Fibroblast of lung (primary cell): Measurements from ENCODE around the gene TANGO6. TPM values are rescaled to one million over a fixed set of nuclear protein-coding genes. Genes with fewer than 3 reads are reported as not detected.

Experiments used
- DNase-seq, 2 donors: peaks; one replicate each; pipeline versions ENCODE4 v3.0.0 to v3.0.0-alpha.2; 2010; ENCODE audit warnings: low read depth in 2 of 2
- H2AFZ ChIP-seq: 2 replicates; pipeline ENCODE4 v1.5.1; 2012; ENCODE audit warnings: low read length, control low read depth, inconsistent platforms
- H3K27ac ChIP-seq: 2 replicates; pipeline ENCODE4 v1.5.1; 2011; ENCODE audit warnings: low read length, control low read depth; ENCODE audit not compliant: insufficient read depth
- H3K27me3 ChIP-seq: 2 replicates; pipeline ENCODE4 v1.5.1; 2011; ENCODE audit warnings: mild to moderate bottlenecking, low read length; ENCODE audit not compliant: control insufficient read depth, insufficient read depth
- H3K36me3 ChIP-seq: 2 replicates; pipeline ENCODE4 v1.5.1; 2011; ENCODE audit warnings: low read length; ENCODE audit not compliant: control insufficient read depth, insufficient read depth
- H3K4me1 ChIP-seq: 2 replicates; pipeline ENCODE4 v1.5.1; 2011; ENCODE audit warnings: low read length; ENCODE audit not compliant: control insufficient read depth, insufficient read depth; ENCODE audit errors: extremely low read depth
- H3K4me2 ChIP-seq: 2 replicates; pipeline ENCODE4 v1.5.1; 2011; ENCODE audit warnings: low read length, control low read depth; ENCODE audit not compliant: insufficient read depth; ENCODE audit errors: extremely low read depth
- H3K4me3 ChIP-seq, 4 experiments: fragments of 200-600 bp in 1 of 4; sonication (generic) in 1 of 4; replicated peaks in 1 of 4; 2 replicates each; pipeline ENCODE4 v1.5.1; 2011 to 2016; ENCODE audit warnings: low read length in 4 of 4, low read depth in 3 of 4, mild to moderate bottlenecking in 3 of 4, control low read depth in 2 of 4, inconsistent platforms in 1 of 4, mixed read lengths in 1 of 4; ENCODE audit not compliant: insufficient read depth in 1 of 4; ENCODE audit errors: control extremely low read depth in 1 of 4
- H3K79me2 ChIP-seq: 2 replicates; pipeline ENCODE4 v1.5.1; 2012; ENCODE audit warnings: mild to moderate bottlenecking, low read length, inconsistent platforms; ENCODE audit not compliant: control insufficient read depth, insufficient read depth
- H3K9ac ChIP-seq: 2 replicates; pipeline ENCODE4 v1.5.1; 2011; ENCODE audit warnings: mild to moderate bottlenecking, low read length, control low read depth; ENCODE audit not compliant: insufficient read depth
- H3K9me3 ChIP-seq: 2 replicates; pipeline ENCODE4 v1.5.1; 2012; ENCODE audit warnings: low read depth, low read length; ENCODE audit not compliant: control insufficient read depth, insufficient read depth
- H4K20me1 ChIP-seq: 2 replicates; pipeline ENCODE4 v1.5.1; 2011; ENCODE audit warnings: low read length; ENCODE audit not compliant: control insufficient read depth, insufficient read depth; ENCODE audit errors: extremely low read depth
- EZH2 ChIP-seq: IDR thresholded peaks from 2 replicates; pipeline ENCODE4 v1.5.1; 2012; ENCODE audit warnings: low read length, control low read depth, mild to moderate bottlenecking; ENCODE audit errors: missing control alignments
- polyA plus RNA-seq, 2 donors: library from polyadenylated mRNA; depleted of rRNA in 1 of 2; stranded (reverse) in 1 of 2; unstranded in 1 of 2; fragments of >200 nt; gene quantifications; 2 replicates each; pipeline ENCODE4 v1.2.1, GENCODE V29; 2011 to 2012; ENCODE audit warnings: missing spikeins in 1 of 2
- total RNA-seq: library from RNA; depleted of rRNA; stranded (reverse); fragments of >200 nt; gene quantifications from 2 replicates; pipeline ENCODE4 v1.2.1, GENCODE V29; 2014
- TF ChIP-seq, protein P1 (sequence below), 2 donors: IDR thresholded peaks in 1 of 2; conservative IDR thresholded peaks in 1 of 2; 1 replicate in 1 of 2; 2 replicates in 1 of 2; pipeline ENCODE4 v1.5.1; 2011 to 2012; ENCODE audit warnings: low read length in 2 of 2, control low read depth in 1 of 2, inconsistent platforms in 1 of 2, low read depth in 1 of 2, mild to moderate bottlenecking in 1 of 2

Gene TANGO6
- total and polyA plus RNA-seq, 2 donors (not counting 1 experiment from before 2014, with no cell fraction given), result 6.5 to 29.9 TPM

DNA sequence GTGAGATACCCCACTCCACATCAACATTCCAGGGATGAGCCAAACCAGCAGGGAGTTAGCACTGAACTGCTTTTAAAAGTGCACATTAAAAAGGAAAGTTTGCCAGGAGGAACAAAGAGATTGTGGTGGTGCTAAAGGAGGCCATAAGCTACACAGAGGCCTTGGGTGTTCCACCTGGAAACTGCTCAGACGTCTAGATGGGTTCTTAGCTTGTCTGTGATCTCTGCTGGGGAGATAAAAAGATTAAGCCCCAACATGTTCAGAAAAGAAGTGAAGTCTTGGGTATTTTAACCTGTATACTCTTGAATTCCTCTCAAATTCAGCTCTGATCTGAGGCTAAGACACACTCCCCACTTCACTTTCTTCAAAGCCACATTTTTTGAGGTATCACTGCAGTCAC lies 272.5 kb downstream of the TANGO6 start:
- H3K4me1 ChIP-seq, result no peaks in the 10 kb centered on the region
- H4K20me1 ChIP-seq, result no peaks in the 10 kb centered on the region
- DNase-seq, result no peak
- no peaks in the 10 kb centered on the region for H3K79me2 ChIP-seq
- no peak overlapping the region for H3K27ac ChIP-seq
- no peak overlapping the region for H3K4me3 ChIP-seq
- H3K4me2 ChIP-seq, result no peak overlapping the region
- H2AFZ ChIP-seq, result no peak overlapping the region
- TF ChIP-seq EZH2, result no peak
- peaks cover 11% of the 10 kb centered on the region for H3K36me3 ChIP-seq
- no peaks in the 10 kb centered on the region for H3K9me3 ChIP-seq
- no peak overlapping the region for H3K9ac ChIP-seq
- H3K27me3 ChIP-seq, result no peaks in the 10 kb centered on the region

DNA sequence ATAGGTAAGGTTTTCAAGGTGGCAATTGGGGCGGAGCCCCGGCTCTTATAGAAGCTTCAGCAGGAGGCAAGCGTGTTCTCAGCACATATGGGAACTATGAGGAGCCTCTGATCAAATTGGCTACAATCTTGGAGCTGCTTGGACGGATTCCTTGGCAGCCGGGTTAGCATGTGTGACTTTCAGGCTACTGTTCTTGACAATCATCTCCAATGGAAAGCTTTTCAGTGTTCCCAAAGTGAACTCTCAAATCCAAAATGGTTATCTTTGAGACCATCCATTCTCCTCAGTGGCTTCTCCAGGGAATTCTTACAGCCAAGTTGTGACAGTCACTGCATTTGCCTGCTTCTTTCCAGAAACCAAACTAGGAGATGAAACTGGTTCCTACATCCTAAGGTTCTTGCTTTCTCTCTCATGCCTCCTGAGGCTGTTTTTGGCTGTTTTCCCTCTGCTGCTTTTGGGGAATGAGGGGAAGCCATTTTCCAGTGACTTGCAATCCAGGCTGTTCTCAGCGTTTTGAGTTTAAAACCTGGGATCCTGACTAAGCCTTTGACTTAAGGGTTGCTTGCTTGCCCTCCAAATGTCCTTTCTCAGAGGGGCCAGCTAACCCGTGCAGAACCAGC lies 273.0 kb downstream of the TANGO6 start:
- Histone ChIP-seq H3K27me3 (no peaks in the 10 kb centered on the region), H3K36me3 (peaks cover 13% of the 10 kb centered on the region)

DNA sequence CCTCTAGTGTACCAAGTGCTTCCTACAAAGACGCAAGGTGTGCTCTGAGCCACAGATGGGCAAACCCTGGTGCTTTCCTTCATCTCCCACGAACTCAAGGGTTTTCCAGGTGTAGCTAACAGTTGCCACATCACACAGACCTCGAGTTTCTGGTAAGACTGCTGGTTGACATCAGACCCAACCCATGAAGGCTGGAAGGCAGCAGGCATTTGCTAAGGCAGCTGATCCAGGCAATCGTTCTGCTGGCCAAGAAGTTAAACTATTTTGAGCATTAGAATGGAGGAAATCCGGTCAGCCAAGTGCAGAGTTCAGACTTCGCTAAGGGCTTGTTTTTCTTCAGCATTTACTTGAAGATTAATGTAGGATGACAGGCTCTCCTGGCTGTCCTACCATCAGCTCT lies 273.6 kb downstream of the TANGO6 start:
- H3K4me3 ChIP-seq, result no peak overlapping the region
- TF ChIP-seq, protein P1, sequence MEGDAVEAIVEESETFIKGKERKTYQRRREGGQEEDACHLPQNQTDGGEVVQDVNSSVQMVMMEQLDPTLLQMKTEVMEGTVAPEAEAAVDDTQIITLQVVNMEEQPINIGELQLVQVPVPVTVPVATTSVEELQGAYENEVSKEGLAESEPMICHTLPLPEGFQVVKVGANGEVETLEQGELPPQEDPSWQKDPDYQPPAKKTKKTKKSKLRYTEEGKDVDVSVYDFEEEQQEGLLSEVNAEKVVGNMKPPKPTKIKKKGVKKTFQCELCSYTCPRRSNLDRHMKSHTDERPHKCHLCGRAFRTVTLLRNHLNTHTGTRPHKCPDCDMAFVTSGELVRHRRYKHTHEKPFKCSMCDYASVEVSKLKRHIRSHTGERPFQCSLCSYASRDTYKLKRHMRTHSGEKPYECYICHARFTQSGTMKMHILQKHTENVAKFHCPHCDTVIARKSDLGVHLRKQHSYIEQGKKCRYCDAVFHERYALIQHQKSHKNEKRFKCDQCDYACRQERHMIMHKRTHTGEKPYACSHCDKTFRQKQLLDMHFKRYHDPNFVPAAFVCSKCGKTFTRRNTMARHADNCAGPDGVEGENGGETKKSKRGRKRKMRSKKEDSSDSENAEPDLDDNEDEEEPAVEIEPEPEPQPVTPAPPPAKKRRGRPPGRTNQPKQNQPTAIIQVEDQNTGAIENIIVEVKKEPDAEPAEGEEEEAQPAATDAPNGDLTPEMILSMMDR (conservative IDR thresholded peaks at IDR 0.05 in 1 of 2, IDR thresholded peaks at IDR 0.05 in 1 of 2; ENCODE audit: low read depth in 1 of 2, low read length in 2 of 2), result no peak
- no peak for TF ChIP-seq EZH2
- H3K9ac ChIP-seq, result no peak overlapping the region
- no peaks in the 10 kb centered on the region for H3K4me1 ChIP-seq
- DNase-seq, result no peak
- H3K36me3 ChIP-seq, result peaks cover 13% of the 10 kb centered on the region
- no peaks in the 10 kb centered on the region for H4K20me1 ChIP-seq
- no peaks in the 10 kb centered on the region for H3K79me2 ChIP-seq
- H3K27ac ChIP-seq, result no peak overlapping the region
- no peak overlapping the region for H2AFZ ChIP-seq
- H3K4me2 ChIP-seq, result no peak overlapping the region
- no peaks in the 10 kb centered on the region for H3K9me3 ChIP-seq
- H3K27me3 ChIP-seq, result no peaks in the 10 kb centered on the region

More for the DNA sequence above, 273.0 kb downstream of the TANGO6 start:
- Histone ChIP-seq H3K4me3 (no peak overlapping the region), H3K27ac (no peak overlapping the region), H3K4me1 (no peaks in the 10 kb centered on the region), H4K20me1 (no peaks in the 10 kb centered on the region), H3K9ac (no peak overlapping the region), H3K79me2 (no peaks in the 10 kb centered on the region), H3K9me3 (no peaks in the 10 kb centered on the region), H2AFZ (no peak overlapping the region), H3K4me2 (no peak overlapping the region)
- no peak for DNase-seq
- TF ChIP-seq EZH2, result no peak
- TF ChIP-seq, protein P1 (conservative IDR thresholded peaks at IDR 0.05 in 1 of 2, IDR thresholded peaks at IDR 0.05 in 1 of 2; ENCODE audit: low read depth in 1 of 2, low read length in 2 of 2), result no peak
